ENCODE data around the gene MORN1. TPM values are rescaled to one million over a fixed set of nuclear protein-coding genes. Genes with fewer than 3 reads are reported as not detected.

The MORN1 gene
- total and polyA plus RNA-seq, 10 of the 15 experiments (the other 5 are each of a cell fraction or from before 2014, with no cell fraction given): 0.76 to 7.9 (median 5.5) TPM

DNA sequence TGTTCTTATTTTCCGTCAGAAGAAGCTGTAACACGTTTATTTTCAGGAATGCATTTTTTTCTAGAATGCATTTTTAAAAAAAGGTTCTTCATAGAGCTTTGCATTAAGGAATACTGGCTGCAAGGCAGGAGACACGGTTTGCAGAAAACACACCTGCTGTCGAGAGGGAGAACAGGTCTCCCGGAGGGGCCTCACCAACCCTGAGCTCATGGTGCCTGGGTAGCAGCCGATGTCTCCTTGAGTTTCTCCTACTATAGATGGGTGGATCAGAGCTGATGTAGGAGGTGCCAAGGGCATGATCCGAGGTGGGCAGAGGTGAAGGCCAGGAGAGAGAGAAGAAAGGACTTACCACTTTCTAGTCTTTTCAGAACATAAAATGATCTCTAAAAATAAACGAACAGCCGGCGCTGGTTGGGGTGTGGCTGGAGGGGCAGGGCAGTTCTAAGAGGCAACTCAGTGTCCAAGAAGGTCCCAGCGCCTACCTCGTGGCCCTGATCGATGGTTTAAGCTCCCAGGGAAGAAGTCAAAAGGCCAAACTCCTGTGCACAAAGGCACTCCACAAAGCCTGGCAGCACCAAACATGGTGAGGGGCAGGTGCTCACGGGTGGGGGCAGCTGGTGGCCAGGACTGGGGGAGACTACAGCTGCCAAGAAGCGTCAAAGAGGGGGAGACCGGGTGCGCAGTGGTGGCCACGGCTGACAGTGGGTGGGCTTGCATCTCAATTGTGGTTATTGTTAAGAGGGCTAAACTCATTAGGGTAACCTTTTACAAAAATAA lies 12.2 kb downstream of the MORN1 start:
- 18% methylated on average over 18 of the region's 18 CpGs for WGBS (ENCODE audit: insufficient coverage, insufficient replicate concordance, low lambda C conversion rate, missing lambda C conversion rate)
- Histone ChIP-seq H3K79me2 (ENCODE audit: control insufficient read depth, insufficient read depth, low read length) (no peaks in the 10 kb centered on the region), H3K27me3 (replicated peaks in 1 of 2; ENCODE audit: control insufficient read depth in 2 of 2, insufficient read depth in 2 of 2, low read length in 1 of 2) (no peaks in the 10 kb centered on the region), H3K36me3 (ENCODE audit: control insufficient read depth in 2 of 2, insufficient read depth in 2 of 2, low read length in 1 of 2) (no peaks in the 10 kb centered on the region), H3K9ac (ENCODE audit: control insufficient read depth, insufficient read depth, low read length) (no peak overlapping the region), H3K4me1 (ENCODE audit: control insufficient read depth, insufficient read depth, low read length) (peaks cover 10% of the 10 kb centered on the region), H3K4me2 (ENCODE audit: control insufficient read depth, insufficient read depth) (no peak overlapping the region), H4K20me1 (ENCODE audit: control insufficient read depth, insufficient read depth) (no peaks in the 10 kb centered on the region), H3K27ac (ENCODE audit: control insufficient read depth, insufficient read depth) (no peak overlapping the region), H2AFZ (ENCODE audit: control insufficient read depth, low read depth, low read length) (no peak overlapping the region), H3K4me3 (no peak overlapping the region), H3K9me3 (replicated peaks; ENCODE audit: control insufficient read depth, insufficient read depth, low read length) (no peaks in the 10 kb centered on the region)
- ATAC-seq (no peak), DNase-seq (ENCODE audit: low read depth, low spot score) (no peak), FAIRE-seq (no peak)
- intact Hi-C loops (cut with micrococcal nuclease; ENCODE audit: unreplicated experiment): no loop called here
- SMC1A ChIA-PET (ENCODE audit: uncharacterized antibody, unreplicated experiment): interaction anchor here (0.8 to 0.9 kb wide), 2 partner anchors 9 to 184 kb away, joined by 3 to 6 read pairs; partner anchors contain the start of gene FAAP20
- RAD21 ChIA-PET (ENCODE audit: unreplicated experiment): interaction anchor here (0.8 to 4.2 kb wide), 2 partner anchors 89 to 184 kb away, joined by 3 to 78 read pairs; partner anchors contain the start of gene FAAP20
- TF ChIP-seq STAT3 (IDR thresholded peaks at IDR 0.05; ENCODE audit: low read depth, low read length) (no peak), POLR2A (IDR thresholded peaks at IDR 0.05; ENCODE audit: low read depth, low read length) (no peak)
- CTCF ChIA-PET: interaction anchor here (0.7 to 4.4 kb wide), 5 partner anchors 9 to 183 kb away, joined by 3 to 98 read pairs (median 4); partner anchors contain the start of gene FAAP20
- no TSS peak for BruUV-seq (replicated peaks)
- in situ Hi-C loops (cut with MboI): no loop called here
- POLR2A ChIA-PET: no interaction called here

- Histone ChIP-seq H3K79me2 (ENCODE audit: control insufficient read depth, insufficient read depth, low read length) (no peaks in the 10 kb centered on the region), H3K4me2 (ENCODE audit: control insufficient read depth, insufficient read depth) (no peak overlapping the region), H3K27me3 (replicated peaks in 1 of 2; ENCODE audit: control insufficient read depth in 2 of 2, insufficient read depth in 2 of 2, low read length in 1 of 2) (no peaks in the 10 kb centered on the region), H3K36me3 (ENCODE audit: control insufficient read depth in 2 of 2, insufficient read depth in 2 of 2, low read length in 1 of 2) (no peaks in the 10 kb centered on the region), H3K9me3 (replicated peaks; ENCODE audit: control insufficient read depth, insufficient read depth, low read length) (no peaks in the 10 kb centered on the region), H3K9ac (ENCODE audit: control insufficient read depth, insufficient read depth, low read length) (no peak overlapping the region), H2AFZ (ENCODE audit: control insufficient read depth, low read depth, low read length) (no peak overlapping the region), H3K4me1 (ENCODE audit: control insufficient read depth, insufficient read depth, low read length) (peaks cover 10% of the 10 kb centered on the region), H4K20me1 (ENCODE audit: control insufficient read depth, insufficient read depth) (no peaks in the 10 kb centered on the region), H3K27ac (ENCODE audit: control insufficient read depth, insufficient read depth) (no peak overlapping the region), H3K4me3 (no peak overlapping the region)
- no TSS peak for BruUV-seq (replicated peaks)
- no peak for ATAC-seq
- DNase-seq (ENCODE audit: low read depth, low spot score): no peak
- WGBS (ENCODE audit: insufficient coverage, insufficient replicate concordance, low lambda C conversion rate, missing lambda C conversion rate): 76% methylated on average over 24 of the region's 24 CpGs
- ChIA-PET SMC1A (ENCODE audit: uncharacterized antibody, unreplicated experiment) (interaction anchor here (0.9 kb wide), 1 partner anchor 183 kb away, joined by 6 read pairs; the partner anchor contains the start of gene FAAP20), CTCF (interaction anchor here (1.1 to 4.4 kb wide), 4 partner anchors 9 to 184 kb away, joined by 3 to 98 read pairs (median 5); partner anchors contain the start of gene FAAP20), RAD21 (ENCODE audit: unreplicated experiment) (interaction anchor here (4.2 kb wide), 1 partner anchor 183 kb away, joined by 78 read pairs; the partner anchor contains the start of gene FAAP20), POLR2A (no interaction called here)
- FAIRE-seq: no peak
- intact Hi-C loops (cut with micrococcal nuclease; ENCODE audit: unreplicated experiment) (no loop called here), in situ Hi-C loops (cut with MboI) (no loop called here)
- TF ChIP-seq ZNF24 (IDR thresholded peaks at IDR 0.05): no peak
- TF ChIP-seq SIX5 (IDR thresholded peaks at IDR 0.05; ENCODE audit: low read depth, low read length, severe bottlenecking): no peak
- TF ChIP-seq, protein P1, sequence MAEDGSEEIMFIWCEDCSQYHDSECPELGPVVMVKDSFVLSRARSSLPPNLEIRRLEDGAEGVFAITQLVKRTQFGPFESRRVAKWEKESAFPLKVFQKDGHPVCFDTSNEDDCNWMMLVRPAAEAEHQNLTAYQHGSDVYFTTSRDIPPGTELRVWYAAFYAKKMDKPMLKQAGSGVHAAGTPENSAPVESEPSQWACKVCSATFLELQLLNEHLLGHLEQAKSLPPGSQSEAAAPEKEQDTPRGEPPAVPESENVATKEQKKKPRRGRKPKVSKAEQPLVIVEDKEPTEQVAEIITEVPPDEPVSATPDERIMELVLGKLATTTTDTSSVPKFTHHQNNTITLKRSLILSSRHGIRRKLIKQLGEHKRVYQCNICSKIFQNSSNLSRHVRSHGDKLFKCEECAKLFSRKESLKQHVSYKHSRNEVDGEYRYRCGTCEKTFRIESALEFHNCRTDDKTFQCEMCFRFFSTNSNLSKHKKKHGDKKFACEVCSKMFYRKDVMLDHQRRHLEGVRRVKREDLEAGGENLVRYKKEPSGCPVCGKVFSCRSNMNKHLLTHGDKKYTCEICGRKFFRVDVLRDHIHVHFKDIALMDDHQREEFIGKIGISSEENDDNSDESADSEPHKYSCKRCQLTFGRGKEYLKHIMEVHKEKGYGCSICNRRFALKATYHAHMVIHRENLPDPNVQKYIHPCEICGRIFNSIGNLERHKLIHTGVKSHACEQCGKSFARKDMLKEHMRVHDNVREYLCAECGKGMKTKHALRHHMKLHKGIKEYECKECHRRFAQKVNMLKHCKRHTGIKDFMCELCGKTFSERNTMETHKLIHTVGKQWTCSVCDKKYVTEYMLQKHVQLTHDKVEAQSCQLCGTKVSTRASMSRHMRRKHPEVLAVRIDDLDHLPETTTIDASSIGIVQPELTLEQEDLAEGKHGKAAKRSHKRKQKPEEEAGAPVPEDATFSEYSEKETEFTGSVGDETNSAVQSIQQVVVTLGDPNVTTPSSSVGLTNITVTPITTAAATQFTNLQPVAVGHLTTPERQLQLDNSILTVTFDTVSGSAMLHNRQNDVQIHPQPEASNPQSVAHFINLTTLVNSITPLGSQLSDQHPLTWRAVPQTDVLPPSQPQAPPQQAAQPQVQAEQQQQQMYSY (CRISPR knock-in tag; IDR thresholded peaks at IDR 0.05): no peak
- TF ChIP-seq, protein P2, sequence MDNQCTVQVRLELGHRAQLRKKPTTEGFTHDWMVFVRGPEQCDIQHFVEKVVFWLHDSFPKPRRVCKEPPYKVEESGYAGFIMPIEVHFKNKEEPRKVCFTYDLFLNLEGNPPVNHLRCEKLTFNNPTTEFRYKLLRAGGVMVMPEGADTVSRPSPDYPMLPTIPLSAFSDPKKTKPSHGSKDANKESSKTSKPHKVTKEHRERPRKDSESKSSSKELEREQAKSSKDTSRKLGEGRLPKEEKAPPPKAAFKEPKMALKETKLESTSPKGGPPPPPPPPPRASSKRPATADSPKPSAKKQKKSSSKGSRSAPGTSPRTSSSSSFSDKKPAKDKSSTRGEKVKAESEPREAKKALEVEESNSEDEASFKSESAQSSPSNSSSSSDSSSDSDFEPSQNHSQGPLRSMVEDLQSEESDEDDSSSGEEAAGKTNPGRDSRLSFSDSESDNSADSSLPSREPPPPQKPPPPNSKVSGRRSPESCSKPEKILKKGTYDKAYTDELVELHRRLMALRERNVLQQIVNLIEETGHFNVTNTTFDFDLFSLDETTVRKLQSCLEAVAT (IDR thresholded peaks at IDR 0.05): no peak
- TF ChIP-seq SMAD5 (IDR thresholded peaks at IDR 0.05; ENCODE audit: low read depth): no peak
- TF ChIP-seq ZNF207 (IDR thresholded peaks at IDR 0.05; ENCODE audit: borderline replicate concordance): no peak
- TF ChIP-seq KAT2A (conservative IDR thresholded peaks at IDR 0.05; ENCODE audit: control insufficient read depth, low read depth, low read length): no peak
- no peak for TF ChIP-seq ZNF384 (IDR thresholded peaks at IDR 0.05; ENCODE audit: borderline replicate concordance, low read depth, low read length)
Observed at GRCh38 chr1:2378441-2378851, 12.9 kb downstream of the MORN1 start.

All from GM12878 (cell line).